A673 (cell line): ENCODE results near the gene CPA2. TPM values are rescaled to one million over a fixed set of nuclear protein-coding genes. Genes with fewer than 3 reads are reported as not detected.
"Not testable (repeated sequence)": the region's sequence is repeated elsewhere in the genome, so short reads cannot be mapped to it uniquely, and the experiment has no call there.

Experiments used
- BruUV-seq: library from RNA; stranded (reverse); fragments of 400-500 nt; replicated peaks from 2 replicates; lab custom pipeline; 2021; lab: Mats Ljungman, UMichigan
- CTCF ChIA-PET: fragments of 300-600 bp; sonication (Branson Sonifier 250); formaldehyde crosslinking; loops from one replicate; lab custom pipeline; 2022; ENCODE audit warnings: antibody characterized with exemption; lab: Charles Lee
- POLR2A ChIA-PET: fragments of 300-600 bp; sonication (Branson Sonifier 250); formaldehyde crosslinking; loops from one replicate; lab custom pipeline; 2022; ENCODE audit warnings: antibody characterized with exemption; ENCODE audit not compliant: low non-redundant PET; lab: Charles Lee
- DNase-seq: peaks from one replicate; pipeline ENCODE4 v3.0.0-alpha.2; 2015; ENCODE audit warnings: low spot score
- H3K27ac ChIP-seq: fragments of 200-600 bp; sonication (generic); 2 replicates; pipeline ENCODE4 v1.5.1; 2016; ENCODE audit warnings: mixed run types, low read depth, mild to moderate bottlenecking, mixed read lengths, antibody characterized with exemption, low read length; ENCODE audit not compliant: poor library complexity, severe bottlenecking
- H3K27me3 ChIP-seq: fragments of 200-600 bp; sonication (generic); replicated peaks from 2 replicates; pipeline ENCODE4 v1.6.1; 2017; ENCODE audit warnings: mixed run types, low read depth, mild to moderate bottlenecking, mixed read lengths, antibody characterized with exemption, low read length; ENCODE audit not compliant: insufficient read depth, poor library complexity
- H3K36me3 ChIP-seq: fragments of 200-600 bp; sonication (generic); 2 replicates; pipeline ENCODE4 v1.6.1; 2016; ENCODE audit warnings: mixed run types, mild to moderate bottlenecking, mixed read lengths, antibody characterized with exemption, low read length; ENCODE audit not compliant: insufficient read depth, poor library complexity, severe bottlenecking
- H3K4me1 ChIP-seq: fragments of 200-600 bp; sonication (generic); 2 replicates; pipeline ENCODE4 v1.6.1; 2017; ENCODE audit warnings: mixed run types, mild to moderate bottlenecking, mixed read lengths, antibody characterized with exemption, low read length; ENCODE audit not compliant: insufficient read depth, poor library complexity, severe bottlenecking
- H3K4me3 ChIP-seq: fragments of 200-600 bp; sonication (generic); 2 replicates; pipeline ENCODE4 v1.5.1; 2016; ENCODE audit warnings: low read depth, mixed run types, mild to moderate bottlenecking, mixed read lengths, low read length; ENCODE audit not compliant: poor library complexity, severe bottlenecking
- H3K9me3 ChIP-seq: fragments of 200-600 bp; sonication (generic); 2 replicates; pipeline ENCODE4 v1.6.1; 2016; ENCODE audit warnings: mixed run types, low read depth, mild to moderate bottlenecking, mixed read lengths, antibody characterized with exemption, low read length; ENCODE audit not compliant: poor library complexity, severe bottlenecking
- CTCF ChIP-seq: fragments of 300-800, 200-600 bp; sonication (generic); conservative IDR thresholded peaks from 2 replicates; pipeline ENCODE4 v1.5.1; 2017; ENCODE audit warnings: low read depth, mild to moderate bottlenecking, antibody characterized with exemption, low read length, moderate library complexity, mixed read lengths
- EZH2 ChIP-seq: fragments of 200-600 bp; sonication (generic); IDR thresholded peaks from 2 replicates; pipeline ENCODE4 v1.6.1; 2017; ENCODE audit warnings: borderline replicate concordance, low read depth, mild to moderate bottlenecking, mixed read lengths, antibody characterized with exemption, low read length; ENCODE audit not compliant: poor library complexity, severe bottlenecking
- intact Hi-C: fragments of 100-400 bp; cut with micrococcal nuclease; formaldehyde crosslinking; loops from one replicate; pipeline ENCODE4 v1.10.0; 2022; ENCODE audit not compliant: unreplicated experiment
- total RNA-seq: library from RNA; stranded (reverse); gene quantifications from 2 replicates; pipeline ENCODE4 v1.2.3, GENCODE V29; 2021

Gene CPA2
- total RNA-seq, 1 experiment from 2014 or later: 0.43 TPM

DNA sequence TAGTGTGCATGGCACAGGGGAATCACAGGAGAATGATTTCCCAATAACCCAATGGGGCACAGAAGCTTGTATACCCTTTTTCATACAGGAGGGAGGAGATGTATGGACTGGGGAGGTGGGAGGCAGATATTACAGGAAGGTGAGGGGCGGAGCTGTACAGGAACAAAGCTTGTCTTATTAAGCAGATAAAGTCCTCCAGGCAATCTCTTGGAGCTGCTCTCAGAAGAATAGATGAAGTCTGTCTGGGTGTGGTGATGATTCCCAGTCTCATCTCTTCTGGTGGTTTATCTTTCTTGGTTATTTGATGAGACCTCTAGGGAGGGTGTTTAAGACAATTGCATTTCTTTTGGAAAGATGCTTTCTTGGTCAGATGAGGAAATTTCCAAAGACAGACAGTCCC is 52.9 kb downstream of the CPA2 start:
- Histone ChIP-seq H3K4me1 (no peaks in the 10 kb centered on the region), H3K36me3 (no peaks in the 10 kb centered on the region), H3K27ac (no peak overlapping the region), H3K27me3 (no peaks in the 10 kb centered on the region), H3K9me3 (no peaks in the 10 kb centered on the region), H3K4me3 (no peak overlapping the region)
- no TSS peak for BruUV-seq
- no peak for DNase-seq
- CTCF ChIA-PET: no interaction called here
- TF ChIP-seq EZH2 (no peak), CTCF (no peak)
- intact Hi-C loops: no loop called here
- POLR2A ChIA-PET: no interaction called here

GRCh38 chr7:130321542-130322229 is 55.0 kb downstream of the CPA2 start:
- H3K9me3 ChIP-seq, POLR2A ChIA-PET, H3K27me3 ChIP-seq, CTCF ChIA-PET, DNase-seq, H3K36me3 ChIP-seq, intact Hi-C loops, H3K4me3 ChIP-seq, BruUV-seq, H3K4me1 ChIP-seq, H3K27ac ChIP-seq: not testable (repeated sequence)

- H3K27me3 ChIP-seq: no peaks in the 10 kb centered on the region
- H3K36me3 ChIP-seq: no peaks in the 10 kb centered on the region
- no peaks in the 10 kb centered on the region for H3K9me3 ChIP-seq
- H3K4me3 ChIP-seq: no peak overlapping the region
- intact Hi-C loops: no loop called here
- H3K4me1 ChIP-seq: no peaks in the 10 kb centered on the region
- POLR2A ChIA-PET: no interaction called here
- TF ChIP-seq EZH2: no peak
- TF ChIP-seq CTCF: no peak
- no peak for DNase-seq
- no peak overlapping the region for H3K27ac ChIP-seq
- no TSS peak for BruUV-seq
- CTCF ChIA-PET: no interaction called here
These were observed 56.0 kb downstream of the CPA2 start for GRCh38 chr7:130322615-130323014.
